Right lobe of liver (tissue), 6 donors: Measurements from ENCODE around the gene LSM3. TPM values are rescaled to one million over a fixed set of nuclear protein-coding genes. Genes with fewer than 3 reads are reported as not detected.

Source experiments
- ATAC-seq, 4 donors: fragments of 200-7000 bp; cut with Tn5 transposase; one replicate each; pipeline ENCODE4 v1.9.1; 2020; ENCODE audit warnings: mild to moderate bottlenecking in 4 of 4, moderate library complexity in 4 of 4
- DNase-seq, 3 donors: peaks; one replicate each; pipeline ENCODE4 v3.0.0-alpha.2; 2020
- H3K27ac ChIP-seq, 3 donors: fragments of 200-600 bp; one replicate each; pipeline ENCODE4 v1.8.0; 2022
- H3K27me3 ChIP-seq, 2 donors: fragments of 200-600 bp; one replicate each; pipeline ENCODE4 v1.8.0; 2022
- H3K36me3 ChIP-seq, 4 donors: fragments of 200-600 bp; sonication (generic) in 1 of 4; one replicate each; pipeline versions ENCODE4 v1.5.1 to v1.8.0; 2017 to 2022; ENCODE audit warnings: control low read depth in 1 of 4
- H3K4me1 ChIP-seq, 4 donors: fragments of 200-600 bp; sonication (generic) in 1 of 4; one replicate each; pipeline versions ENCODE4 v1.5.1 to v1.8.0; 2017 to 2022; ENCODE audit warnings: control low read depth in 1 of 4
- H3K4me3 ChIP-seq, 3 donors: fragments of 200-600 bp; one replicate each; pipeline ENCODE4 v1.8.0; 2022
- H3K9me3 ChIP-seq, 4 donors: fragments of 200-600 bp; sonication (generic) in 1 of 4; one replicate each; pipeline versions ENCODE4 v1.5.1 to v1.8.0; 2017 to 2022; ENCODE audit warnings: control low read depth in 1 of 4
- CTCF ChIP-seq, 4 donors: fragments of 200-600 bp in 3 of 4; fragments of 450-650 bp in 1 of 4; IDR thresholded peaks; one replicate each; pipeline versions ENCODE4 v1.5.1 to v1.8.0; 2016 to 2022; ENCODE audit warnings: antibody characterized with exemption in 4 of 4, mild to moderate bottlenecking in 2 of 4
- POLR2A ChIP-seq: fragments of 450-650 bp; IDR thresholded peaks from one replicate; pipeline ENCODE4 v1.6.1; 2017; ENCODE audit warnings: antibody characterized with exemption, mild to moderate bottlenecking
- WGBS: methylation state at CpG from one replicate; pipeline ENCODE4 v1.1.6; 2018; ENCODE audit warnings: low coverage, low lambda C conversion rate; ENCODE audit not compliant: insufficient coverage; ENCODE audit errors: missing lambda C conversion rate; 5-methylcytosine and 5-hydroxymethylcytosine counted together
- intact Hi-C, 2 donors: fragments of 100-400 bp; cut with DNase I; formaldehyde crosslinking; loops; one replicate each; pipeline versions ENCODE4 v1.11.2 to v1.14.1; 2022
- total RNA-seq, 6 experiments: library from RNA; depleted of rRNA in 2 of 6; stranded (reverse); fragments of >200 nt in 2 of 6; fragmentation: NEBNext Ultra II Directional in 3 of 6; extraction: Animal tissue kit (Norgen Biotek cat#: 25700) in 3 of 6; gene quantifications; one replicate each; pipeline versions ENCODE4 v1.1.0 to v1.2.4, GENCODE V29; 2016 to 2023
- donor health status: DM: no; HTN: yes; CAD: no.
- donor health status: DM: no; HTN: no; CAD: no.
- donor health status: DM: no; HTN: no; CAD: no.
- donor health status: DM: no; HTN: yes; CAD: no.
- donor health status: DM: no; HTN: yes; CAD: no.

Gene LSM3
- total RNA-seq, 6 experiments from 2014 or later, result 4.5 to 7.4 (median 6.1) TPM

GRCh38 chr3:14238356-14238755, 59.7 kb downstream of the LSM3 start:
- Histone ChIP-seq H3K4me3 (no peak overlapping the region), H3K9me3 (no peaks in the 10 kb centered on the region), H3K36me3 (no peaks in the 10 kb centered on the region), H3K27me3 (no peaks in the 10 kb centered on the region), H3K4me1 (no peaks in the 10 kb centered on the region), H3K27ac (no peak overlapping the region)
- ATAC-seq (no peak), DNase-seq (no peak)
- 80% methylated on average over 4 of the region's 7 CpGs for WGBS
- intact Hi-C loops, result no loop called here
- TF ChIP-seq CTCF (IDR thresholded peaks at IDR 0.05) (no peak), POLR2A (no peak)

GRCh38 chr3:14238930-14239329, 60.3 kb downstream of the LSM3 start:
- ATAC-seq, result no peak
- H3K9me3 ChIP-seq, result no peaks in the 10 kb centered on the region
- H3K4me1 ChIP-seq, result no peaks in the 10 kb centered on the region
- intact Hi-C loops, result no loop called here
- no peak overlapping the region for H3K27ac ChIP-seq
- H3K4me3 ChIP-seq, result no peak overlapping the region
- no peaks in the 10 kb centered on the region for H3K36me3 ChIP-seq
- no peak for DNase-seq
- TF ChIP-seq POLR2A, result no peak
- TF ChIP-seq CTCF (IDR thresholded peaks at IDR 0.05), result no peak
- H3K27me3 ChIP-seq, result no peaks in the 10 kb centered on the region

DNA sequence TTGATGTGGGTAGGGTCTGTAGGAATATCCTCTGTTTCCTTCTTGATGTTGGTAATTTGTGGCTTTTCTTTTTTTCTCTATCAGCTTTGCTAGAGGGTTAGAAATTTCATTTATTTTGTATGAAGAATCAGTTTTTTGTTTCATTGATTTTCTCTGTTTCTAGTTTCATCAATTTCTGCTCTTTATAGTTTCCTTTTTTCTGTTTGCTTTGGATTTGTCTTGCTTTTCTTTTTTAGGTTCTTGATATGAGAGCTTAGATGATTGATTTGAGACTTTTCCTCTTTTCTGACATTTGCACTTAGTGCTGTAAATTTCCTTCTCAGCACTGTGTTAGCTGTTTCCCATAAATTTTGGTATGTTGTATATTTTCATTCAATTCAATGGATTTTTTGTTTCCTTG, 61.3 kb downstream of the LSM3 start:
- TF ChIP-seq CTCF (IDR thresholded peaks at IDR 0.05), result no peak
- no peak for TF ChIP-seq POLR2A
- DNase-seq, result no peak
- no peak overlapping the region for H3K4me3 ChIP-seq
- no peak overlapping the region for H3K27ac ChIP-seq
- no peaks in the 10 kb centered on the region for H3K27me3 ChIP-seq
- no peaks in the 10 kb centered on the region for H3K9me3 ChIP-seq
- ATAC-seq, result no peak
- intact Hi-C loops, result no loop called here
- H3K4me1 ChIP-seq, result no peaks in the 10 kb centered on the region
- no peaks in the 10 kb centered on the region for H3K36me3 ChIP-seq

DNA sequence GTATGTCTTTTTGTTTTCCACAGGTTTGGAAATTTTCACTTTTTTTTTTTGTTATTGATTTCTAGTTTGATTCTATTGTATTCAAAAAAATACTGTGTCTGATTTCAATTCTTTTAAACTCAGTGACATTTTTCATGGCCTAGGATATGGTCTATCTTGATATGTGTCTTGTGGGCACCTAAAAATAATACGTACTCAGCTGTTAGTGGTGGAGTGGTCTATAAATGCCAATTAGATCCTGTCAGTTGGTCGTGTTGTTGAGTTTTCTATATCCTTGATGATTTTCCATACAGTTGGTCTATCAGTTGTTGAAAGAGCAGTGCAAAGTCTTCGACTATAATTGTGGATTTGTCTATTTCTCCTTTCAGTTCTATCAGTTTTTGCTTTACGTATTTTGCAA, 61.7 kb downstream of the LSM3 start:
- WGBS, result 70% methylated on average over 4 of the region's 4 CpGs
- Histone ChIP-seq H3K27ac (no peak overlapping the region), H3K4me1 (no peaks in the 10 kb centered on the region), H3K27me3 (no peaks in the 10 kb centered on the region), H3K36me3 (no peaks in the 10 kb centered on the region), H3K9me3 (no peaks in the 10 kb centered on the region), H3K4me3 (no peak overlapping the region)
- ATAC-seq (no peak), DNase-seq (no peak)
- no peak for TF ChIP-seq POLR2A
- intact Hi-C loops, result no loop called here

DNA sequence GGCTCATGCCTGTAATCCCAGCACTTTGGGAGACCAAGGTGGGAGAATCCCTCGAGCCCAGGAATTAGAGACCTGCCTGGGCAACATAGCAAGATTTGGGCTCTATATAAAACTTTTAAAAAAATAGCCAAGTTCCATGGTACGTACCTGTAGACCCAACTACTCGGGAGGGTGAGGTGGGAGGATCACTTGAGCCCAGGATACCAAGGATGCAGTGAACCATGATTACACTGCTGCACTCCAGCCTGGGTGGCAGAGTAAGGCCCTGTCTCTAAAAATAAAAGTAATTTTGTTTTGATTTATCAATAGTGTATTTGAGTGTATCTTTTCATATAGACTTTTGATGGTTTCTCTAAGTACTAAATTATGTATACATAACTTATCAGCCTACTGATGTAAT, 63.1 kb downstream of the LSM3 start:
- no peak overlapping the region for H3K4me3 ChIP-seq
- no peaks in the 10 kb centered on the region for H3K4me1 ChIP-seq
- TF ChIP-seq POLR2A (no peak), CTCF (IDR thresholded peaks at IDR 0.05) (no peak)
- no peaks in the 10 kb centered on the region for H3K36me3 ChIP-seq
- ATAC-seq (no peak), DNase-seq (no peak)
- no peaks in the 10 kb centered on the region for H3K27me3 ChIP-seq
- WGBS, result 79% methylated on average over 3 of the region's 3 CpGs
- intact Hi-C loops, result no loop called here
- H3K27ac ChIP-seq, result no peak overlapping the region
- no peaks in the 10 kb centered on the region for H3K9me3 ChIP-seq
